Measurements from ENCODE around the gene AGXT2.

- no peak for TF ChIP-seq ZBTB7A (CRISPR knock-in tag; IDR thresholded peaks at IDR 0.05)
- no peak for TF ChIP-seq JUN (CRISPR knock-in tag; IDR thresholded peaks at IDR 0.05)
- no peak for TF ChIP-seq POLR2AphosphoS5 (IDR thresholded peaks at IDR 0.05; ENCODE audit: low read depth, low read length)
- TF ChIP-seq ETV5 (CRISPR knock-in tag; IDR thresholded peaks at IDR 0.05; ENCODE audit: borderline replicate concordance) = no peak
Observed at GRCh38 chr5:35052838-35053237, 5.1 kb upstream of the AGXT2 start.
